ENCODE measurements around the gene GPR78. TPM values are rescaled to one million over a fixed set of nuclear protein-coding genes. Genes with fewer than 3 reads are reported as not detected.

The GPR78 gene
- total RNA-seq, 2 experiments from 2014 or later: not detected

GRCh38 chr4:8550691-8551090 lies 29.5 kb upstream of the GPR78 start:
- DNase-seq (no peak), ATAC-seq (ENCODE audit: poor library complexity) (no peak)
- intact Hi-C loops (cut with DNase I, micrococcal nuclease): no loop called here
- Histone ChIP-seq H3K36me3 (ENCODE audit: insufficient read depth, low read length) (no peaks in the 10 kb centered on the region), H3K27ac (ENCODE audit: low read depth in 1 of 2, low read length in 2 of 2) (no peak overlapping the region), H3K4me3 (ENCODE audit: low read length) (no peak overlapping the region), H3K27me3 (ENCODE audit: control insufficient read depth in 1 of 2, insufficient read depth in 2 of 2, low read length in 2 of 2) (no peaks in the 10 kb centered on the region), H3K9me3 (ENCODE audit: control insufficient read depth in 1 of 2, insufficient read depth in 1 of 2, low read length in 2 of 2) (no peaks in the 10 kb centered on the region), H3K4me1 (ENCODE audit: insufficient read depth, low read length) (no peaks in the 10 kb centered on the region)
- H3K36me3 Mint-ChIP-seq (ENCODE audit: low read depth): no peaks in the 10 kb centered on the region
- H3K27me3 Mint-ChIP-seq: no peaks in the 10 kb centered on the region
- H3K4me3 Mint-ChIP-seq: no peak overlapping the region
- H3K4me1 Mint-ChIP-seq (ENCODE audit: low read depth): no peaks in the 10 kb centered on the region
- H3K9me3 Mint-ChIP-seq: no peaks in the 10 kb centered on the region
- ChIA-PET CTCF (no interaction called here), POLR2A (no interaction called here)
- no peak for TF ChIP-seq CTCF (IDR thresholded peaks at IDR 0.05)
- no peak overlapping the region for H3K27ac Mint-ChIP-seq

- no peak overlapping the region for H3K27ac ChIP-seq (ENCODE audit: low read depth in 1 of 2, low read length in 2 of 2)
- no peaks in the 10 kb centered on the region for H3K4me1 ChIP-seq (ENCODE audit: insufficient read depth, low read length)
- Mint-ChIP-seq H3K27me3 (no peaks in the 10 kb centered on the region), H3K36me3 (ENCODE audit: low read depth) (no peaks in the 10 kb centered on the region), H3K4me1 (ENCODE audit: low read depth) (no peaks in the 10 kb centered on the region), H3K27ac (no peak overlapping the region), H3K4me3 (no peak overlapping the region), H3K9me3 (no peaks in the 10 kb centered on the region)
- DNase-seq (no peak), ATAC-seq (ENCODE audit: poor library complexity) (no peak)
- POLR2A ChIA-PET: no interaction called here
- intact Hi-C loops (cut with DNase I, micrococcal nuclease): no loop called here
- CTCF ChIA-PET: no interaction called here
- H3K36me3 ChIP-seq (ENCODE audit: insufficient read depth, low read length): no peaks in the 10 kb centered on the region
- H3K9me3 ChIP-seq (ENCODE audit: control insufficient read depth in 1 of 2, insufficient read depth in 1 of 2, low read length in 2 of 2): no peaks in the 10 kb centered on the region
- no peak for TF ChIP-seq CTCF (IDR thresholded peaks at IDR 0.05)
- H3K4me3 ChIP-seq (ENCODE audit: low read length): no peak overlapping the region
- no peaks in the 10 kb centered on the region for H3K27me3 ChIP-seq (ENCODE audit: control insufficient read depth in 1 of 2, insufficient read depth in 2 of 2, low read length in 2 of 2)
Measured at GRCh38 chr4:8552024-8552423, 28.2 kb upstream of the GPR78 start.

- intact Hi-C loops (cut with DNase I, micrococcal nuclease): no loop called here
- POLR2A ChIA-PET: no interaction called here
- ATAC-seq (ENCODE audit: poor library complexity): no peak
Measured at GRCh38 chr4:8552581-8553205, 27.5 kb upstream of the GPR78 start.

More at GRCh38 chr4:8552581-8553205, 27.5 kb upstream of the GPR78 start:
- Mint-ChIP-seq H3K4me1 (ENCODE audit: low read depth) (no peaks in the 10 kb centered on the region), H3K4me3 (no peak overlapping the region), H3K9me3 (no peaks in the 10 kb centered on the region), H3K27ac (no peak overlapping the region), H3K27me3 (no peaks in the 10 kb centered on the region), H3K36me3 (ENCODE audit: low read depth) (no peaks in the 10 kb centered on the region)
- no peak for DNase-seq
- Histone ChIP-seq H3K4me1 (ENCODE audit: insufficient read depth, low read length) (no peaks in the 10 kb centered on the region), H3K27me3 (ENCODE audit: control insufficient read depth in 1 of 2, insufficient read depth in 2 of 2, low read length in 2 of 2) (no peaks in the 10 kb centered on the region), H3K4me3 (ENCODE audit: low read length) (no peak overlapping the region), H3K36me3 (ENCODE audit: insufficient read depth, low read length) (no peaks in the 10 kb centered on the region), H3K9me3 (ENCODE audit: control insufficient read depth in 1 of 2, insufficient read depth in 1 of 2, low read length in 2 of 2) (no peaks in the 10 kb centered on the region), H3K27ac (ENCODE audit: low read depth in 1 of 2, low read length in 2 of 2) (no peak overlapping the region)
- CTCF ChIA-PET: no interaction called here
- no peak for TF ChIP-seq CTCF (IDR thresholded peaks at IDR 0.05)

Measured in CD4-positive, alpha-beta T cell (primary cell).